ENCODE data around the gene MXD3.

MXD3 gene

DNA sequence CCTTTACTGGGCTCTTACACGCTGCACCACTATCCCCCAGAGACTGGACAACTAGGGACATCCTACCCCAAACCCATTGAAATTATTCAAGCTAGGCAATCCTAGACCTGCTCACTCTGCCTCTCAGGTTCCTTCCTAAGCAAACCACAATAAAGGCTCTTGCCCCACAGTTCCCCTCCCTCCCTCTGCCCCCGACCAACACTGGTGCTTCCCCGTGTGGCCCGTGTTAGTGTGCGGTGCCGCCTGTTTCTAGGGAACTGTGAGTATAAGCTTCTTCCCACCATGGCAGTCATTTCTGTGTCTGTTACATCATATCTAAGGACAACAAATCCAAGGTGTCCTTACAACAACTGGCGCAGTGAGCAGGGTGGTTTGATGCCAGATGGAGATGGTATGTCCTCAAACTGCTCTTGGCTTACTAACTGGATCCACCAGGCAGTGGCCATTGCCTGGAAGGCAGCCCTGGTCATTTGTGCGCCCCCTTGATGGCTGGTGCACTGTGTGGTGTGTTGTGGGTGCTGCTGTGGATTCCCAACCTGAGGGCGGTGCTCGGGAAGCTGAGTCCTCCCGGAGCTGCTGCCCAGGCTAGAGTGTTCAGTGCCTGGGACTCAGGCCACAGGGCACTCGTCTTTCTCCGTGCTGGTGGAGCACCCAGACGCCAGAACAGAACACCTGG, 8.4 kb upstream of the MXD3 start:
- H3K4me3 ChIP-seq (ENCODE audit: low read depth, low read length), result no peak overlapping the region
- TF ChIP-seq MYC (IDR thresholded peaks at IDR 0.05; ENCODE audit: low read depth, low read length) (no peak), POLR2A (IDR thresholded peaks at IDR 0.05; ENCODE audit: extremely low read depth, insufficient read length) (no peak)
- TF ChIP-seq, protein P1, sequence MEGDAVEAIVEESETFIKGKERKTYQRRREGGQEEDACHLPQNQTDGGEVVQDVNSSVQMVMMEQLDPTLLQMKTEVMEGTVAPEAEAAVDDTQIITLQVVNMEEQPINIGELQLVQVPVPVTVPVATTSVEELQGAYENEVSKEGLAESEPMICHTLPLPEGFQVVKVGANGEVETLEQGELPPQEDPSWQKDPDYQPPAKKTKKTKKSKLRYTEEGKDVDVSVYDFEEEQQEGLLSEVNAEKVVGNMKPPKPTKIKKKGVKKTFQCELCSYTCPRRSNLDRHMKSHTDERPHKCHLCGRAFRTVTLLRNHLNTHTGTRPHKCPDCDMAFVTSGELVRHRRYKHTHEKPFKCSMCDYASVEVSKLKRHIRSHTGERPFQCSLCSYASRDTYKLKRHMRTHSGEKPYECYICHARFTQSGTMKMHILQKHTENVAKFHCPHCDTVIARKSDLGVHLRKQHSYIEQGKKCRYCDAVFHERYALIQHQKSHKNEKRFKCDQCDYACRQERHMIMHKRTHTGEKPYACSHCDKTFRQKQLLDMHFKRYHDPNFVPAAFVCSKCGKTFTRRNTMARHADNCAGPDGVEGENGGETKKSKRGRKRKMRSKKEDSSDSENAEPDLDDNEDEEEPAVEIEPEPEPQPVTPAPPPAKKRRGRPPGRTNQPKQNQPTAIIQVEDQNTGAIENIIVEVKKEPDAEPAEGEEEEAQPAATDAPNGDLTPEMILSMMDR (IDR thresholded peaks at IDR 0.05; ENCODE audit: low read depth, low read length), result no peak
- TF ChIP-seq, protein P2, sequence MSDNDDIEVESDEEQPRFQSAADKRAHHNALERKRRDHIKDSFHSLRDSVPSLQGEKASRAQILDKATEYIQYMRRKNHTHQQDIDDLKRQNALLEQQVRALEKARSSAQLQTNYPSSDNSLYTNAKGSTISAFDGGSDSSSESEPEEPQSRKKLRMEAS (IDR thresholded peaks at IDR 0.05; ENCODE audit: low read depth, low read length), result no peak
- no peak for DNase-seq (ENCODE audit: low read depth)

DNA sequence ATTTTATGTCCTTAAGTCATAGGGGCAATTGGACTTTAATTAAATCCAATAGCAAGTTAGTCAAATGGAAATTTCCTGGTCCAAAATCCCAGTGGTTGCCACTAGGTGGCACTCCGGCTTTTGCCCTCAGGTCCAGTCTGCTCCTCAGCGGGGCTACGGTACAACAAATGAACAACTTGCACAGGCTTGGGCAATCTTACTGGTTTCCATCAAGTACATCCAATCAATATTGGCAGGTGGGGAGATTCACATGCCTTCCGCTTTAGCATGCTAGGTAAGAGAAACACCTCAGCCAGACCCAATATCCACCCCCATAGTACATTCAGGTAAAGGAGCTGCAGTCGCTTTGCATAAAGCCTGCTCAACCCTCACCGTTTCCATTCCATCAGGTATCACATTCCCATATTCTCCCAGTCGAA, 6.3 kb upstream of the MXD3 start:
- DNase-seq (ENCODE audit: low read depth), result peak; percentile 82
- TF ChIP-seq POLR2A (IDR thresholded peaks at IDR 0.05; ENCODE audit: extremely low read depth, insufficient read length), result no peak
- TF ChIP-seq, protein P1 (IDR thresholded peaks at IDR 0.05; ENCODE audit: low read depth, low read length), result peak; percentile 85
- H3K4me3 ChIP-seq (ENCODE audit: low read depth, low read length), result no peak overlapping the region

DNA sequence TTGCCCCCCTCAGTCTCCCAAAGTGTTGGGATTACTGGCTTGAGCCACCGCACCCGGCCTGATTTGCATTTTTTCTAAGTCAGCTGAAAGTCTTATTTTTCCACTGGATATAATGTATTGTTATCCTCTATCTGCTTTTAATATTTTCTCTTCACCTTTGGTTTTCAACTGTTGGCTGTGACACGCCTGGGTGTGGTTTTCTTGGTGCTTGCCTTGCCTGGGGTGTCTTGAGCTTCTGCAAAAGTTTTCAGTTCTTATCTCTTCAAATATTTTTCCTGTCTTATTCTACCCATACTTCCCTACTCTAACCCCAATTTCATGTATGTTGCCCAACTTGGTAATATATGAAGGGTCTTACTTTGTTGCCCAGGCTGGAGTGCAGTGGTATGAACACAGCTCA, 4.3 kb upstream of the MXD3 start:
- no peak overlapping the region for H3K4me3 ChIP-seq (ENCODE audit: low read depth, low read length)
- DNase-seq (ENCODE audit: low read depth), result no peak
- TF ChIP-seq, protein P2 (IDR thresholded peaks at IDR 0.05; ENCODE audit: low read depth, low read length), result no peak
- TF ChIP-seq MYC (IDR thresholded peaks at IDR 0.05; ENCODE audit: low read depth, low read length), result no peak
- TF ChIP-seq, protein P1 (IDR thresholded peaks at IDR 0.05; ENCODE audit: low read depth, low read length), result no peak
- TF ChIP-seq POLR2A (IDR thresholded peaks at IDR 0.05; ENCODE audit: extremely low read depth, insufficient read length), result no peak

DNA sequence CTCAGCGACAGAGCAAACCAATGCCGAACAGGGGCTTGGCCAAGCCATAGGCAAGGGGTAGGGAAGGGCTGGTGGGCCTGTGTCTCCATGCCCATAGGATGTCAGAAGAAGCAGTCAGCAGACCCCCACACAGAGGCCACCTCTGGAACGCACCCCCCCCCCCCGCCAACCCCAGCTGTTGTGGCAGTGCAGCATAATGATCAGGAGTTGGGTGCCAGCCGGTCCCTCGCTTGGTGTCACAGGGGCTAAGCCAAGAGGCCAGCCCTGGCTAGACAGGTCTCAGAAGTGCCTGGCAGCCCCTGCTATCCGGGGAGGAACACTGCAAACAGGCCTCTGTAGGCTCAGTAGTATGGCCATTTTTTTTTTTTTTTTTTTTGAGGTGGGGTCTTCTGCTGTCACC, 3.7 kb upstream of the MXD3 start:
- no peak overlapping the region for H3K4me3 ChIP-seq (ENCODE audit: low read depth, low read length)
- DNase-seq (ENCODE audit: low read depth), result no peak

DNA sequence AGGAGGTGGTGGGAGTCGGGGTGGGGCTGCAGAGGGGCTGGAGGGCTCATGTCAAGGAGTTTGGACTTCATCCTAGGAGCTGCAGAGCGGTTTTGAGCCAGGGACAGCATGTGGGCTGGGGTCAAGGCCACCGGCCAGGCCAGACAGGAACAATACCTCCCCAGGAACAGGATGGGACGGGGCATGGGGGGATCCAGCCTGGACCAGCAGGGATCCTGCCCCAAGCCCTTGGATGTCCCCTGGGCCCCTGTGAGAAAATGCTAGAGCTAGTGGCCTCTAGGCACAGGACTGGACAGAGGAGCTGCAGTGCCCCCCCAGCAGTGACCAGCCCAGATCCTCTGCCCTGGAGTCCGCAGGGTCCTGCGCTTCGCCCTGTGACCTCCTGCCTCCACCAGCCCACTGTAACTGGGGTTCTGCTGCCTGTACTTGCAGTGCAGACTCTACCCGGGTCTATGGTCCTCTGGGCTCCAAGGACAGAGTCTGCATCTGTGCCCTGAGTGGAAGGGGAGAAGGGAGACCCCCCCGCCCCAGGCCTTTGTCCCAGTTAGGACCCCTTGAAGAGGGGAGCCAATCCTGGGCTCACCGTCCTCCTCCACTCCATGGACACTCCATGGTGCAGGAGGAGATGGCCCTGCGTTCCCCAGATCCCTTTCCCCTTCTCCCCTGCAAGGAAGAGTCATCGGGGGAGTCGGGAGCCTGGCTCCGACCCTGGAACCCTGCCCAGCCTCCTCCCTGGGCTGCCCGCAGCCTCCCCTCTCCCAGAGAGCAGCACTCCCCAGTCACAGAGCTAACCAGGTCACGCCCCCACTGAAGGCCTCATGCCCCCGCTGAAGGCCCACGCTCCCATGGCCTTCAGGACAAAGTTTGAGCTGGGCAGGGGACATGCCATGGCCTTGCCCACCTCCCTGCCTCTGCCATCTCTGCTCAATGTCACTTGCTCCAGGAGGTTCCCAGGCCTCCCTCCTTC, 3.0 kb upstream of the MXD3 start:
- no peak overlapping the region for H3K4me3 ChIP-seq (ENCODE audit: low read depth, low read length)
- no peak for TF ChIP-seq POLR2A (IDR thresholded peaks at IDR 0.05; ENCODE audit: extremely low read depth, insufficient read length)
- TF ChIP-seq, protein P1 (IDR thresholded peaks at IDR 0.05; ENCODE audit: low read depth, low read length), result no peak
- TF ChIP-seq, protein P2 (IDR thresholded peaks at IDR 0.05; ENCODE audit: low read depth, low read length), result no peak
- no peak for TF ChIP-seq MYC (IDR thresholded peaks at IDR 0.05; ENCODE audit: low read depth, low read length)
- DNase-seq (ENCODE audit: low read depth), result no peak

More for the DNA sequence above, 3.7 kb upstream of the MXD3 start:
- TF ChIP-seq, protein P1 (IDR thresholded peaks at IDR 0.05; ENCODE audit: low read depth, low read length), result no peak
- TF ChIP-seq POLR2A (IDR thresholded peaks at IDR 0.05; ENCODE audit: extremely low read depth, insufficient read length) (no peak), MYC (IDR thresholded peaks at IDR 0.05; ENCODE audit: low read depth, low read length) (no peak)
- TF ChIP-seq, protein P2 (IDR thresholded peaks at IDR 0.05; ENCODE audit: low read depth, low read length), result no peak
